Ramos (cell line): Measurements from ENCODE around the gene C5.

Source experiments
- in situ Hi-C: fragments of 300-500 bp; cut with MboI; formaldehyde crosslinking; loops from one replicate; pipeline ENCODE4 v1.14.3; 2022; ENCODE audit warnings: low sequenced_read_pairs; ENCODE audit not compliant: unreplicated experiment

The C5 gene

DNA sequence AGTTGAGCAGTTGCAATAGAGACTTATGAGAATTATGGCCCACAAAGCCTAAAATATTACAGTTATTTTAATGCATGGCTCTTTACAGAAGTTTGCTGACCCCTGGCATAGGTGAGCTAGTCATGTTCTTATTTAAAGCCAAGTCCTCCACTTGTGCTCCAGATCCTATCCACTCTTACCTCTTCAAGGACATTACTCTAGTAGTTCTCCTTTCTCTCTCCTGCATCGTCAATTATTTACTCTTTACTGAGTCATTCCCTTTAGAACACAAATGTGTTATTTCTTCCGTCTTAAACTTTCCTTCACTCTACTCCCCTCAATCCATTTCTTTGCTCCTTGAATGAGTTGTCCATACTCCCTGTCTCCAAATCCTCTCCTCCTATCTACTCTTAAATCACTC is 102.9 kb downstream of the C5 start:
- in situ Hi-C loops = no loop called here

GRCh38 chr9:120946259-120946658 is 103.8 kb downstream of the C5 start:
- in situ Hi-C loops = no loop called here

GRCh38 chr9:120944948-120945347 is 105.1 kb downstream of the C5 start:
- in situ Hi-C loops = no loop called here

GRCh38 chr9:120944434-120944843 is 105.6 kb downstream of the C5 start:
- in situ Hi-C loops = no loop called here

DNA sequence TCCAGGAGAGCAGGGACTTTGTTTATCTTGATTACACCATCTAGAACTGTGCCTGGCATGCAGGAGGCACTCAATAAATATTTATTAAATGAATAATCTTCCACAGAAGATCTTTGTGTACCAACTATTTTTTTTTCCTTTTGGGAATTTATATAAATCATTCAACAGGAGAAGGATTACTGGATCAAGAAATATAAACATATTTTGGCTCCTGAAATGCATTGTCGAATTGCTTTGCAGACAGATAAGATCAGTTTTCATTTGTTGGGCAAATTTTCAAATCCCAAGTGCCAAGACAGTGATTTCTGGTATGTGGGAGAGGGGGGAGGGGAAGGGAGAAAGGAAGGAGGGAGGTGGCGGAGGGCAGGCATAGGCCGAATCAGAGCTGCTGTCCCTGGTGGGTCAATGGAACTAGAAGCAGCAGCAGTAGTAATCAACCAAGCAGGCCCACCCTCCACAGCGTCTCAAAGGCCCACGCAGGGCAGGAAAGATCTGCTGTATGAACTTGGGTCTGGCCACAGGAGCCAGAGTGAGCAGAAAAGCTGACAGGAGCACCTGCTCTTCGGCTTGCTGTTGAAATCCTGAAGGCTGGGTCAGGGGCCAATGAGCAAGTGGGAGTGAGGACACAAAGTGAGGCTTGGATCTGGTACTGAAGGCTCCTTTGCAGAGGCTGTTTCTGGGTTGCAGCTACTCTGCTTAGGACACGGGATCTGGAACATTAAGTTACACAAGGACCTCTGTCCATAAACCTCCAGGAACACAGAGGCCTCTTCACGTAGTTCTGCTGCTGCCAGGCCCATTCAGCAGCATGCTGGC is 107.7 kb downstream of the C5 start:
- in situ Hi-C loops = no loop called here

- in situ Hi-C loops = no loop called here
Observed at GRCh38 chr9:120941046-120941770, 108.9 kb downstream of the C5 start.

GRCh38 chr9:120940573-120940972 is 109.5 kb downstream of the C5 start:
- in situ Hi-C loops = no loop called here

DNA sequence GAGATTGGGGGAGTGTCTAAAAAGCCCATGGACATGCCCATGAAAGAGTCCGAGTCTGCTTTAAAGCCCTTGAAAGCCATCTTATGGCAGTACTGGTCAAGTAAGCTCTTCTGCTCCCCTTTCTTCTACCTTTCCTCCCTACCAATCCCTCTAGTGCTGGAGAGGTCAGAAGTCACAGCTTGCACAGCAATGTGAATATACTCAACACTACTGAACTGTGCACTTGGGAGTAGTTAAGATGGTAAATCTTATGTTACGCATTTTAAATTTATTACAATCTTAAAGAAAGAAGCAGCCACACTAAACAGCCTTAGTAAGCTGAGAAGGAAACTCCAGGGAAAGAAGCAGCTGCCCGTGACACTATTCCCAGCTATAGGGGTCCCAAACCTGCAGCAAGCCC is 111.2 kb downstream of the C5 start:
- in situ Hi-C loops = loop anchor here (5.0 kb wide), 1 partner anchor 67 kb away; no protein-coding TSS in a partner anchor

- in situ Hi-C loops = loop anchor here (5.0 kb wide), 1 partner anchor 65 kb away; no protein-coding TSS in a partner anchor
Observed at GRCh38 chr9:120937596-120937995, 112.5 kb downstream of the C5 start.

- in situ Hi-C loops = loop anchor here (5.0 kb wide), 1 partner anchor 65 kb away; no protein-coding TSS in a partner anchor
Observed at GRCh38 chr9:120937127-120937526, 112.9 kb downstream of the C5 start.

DNA sequence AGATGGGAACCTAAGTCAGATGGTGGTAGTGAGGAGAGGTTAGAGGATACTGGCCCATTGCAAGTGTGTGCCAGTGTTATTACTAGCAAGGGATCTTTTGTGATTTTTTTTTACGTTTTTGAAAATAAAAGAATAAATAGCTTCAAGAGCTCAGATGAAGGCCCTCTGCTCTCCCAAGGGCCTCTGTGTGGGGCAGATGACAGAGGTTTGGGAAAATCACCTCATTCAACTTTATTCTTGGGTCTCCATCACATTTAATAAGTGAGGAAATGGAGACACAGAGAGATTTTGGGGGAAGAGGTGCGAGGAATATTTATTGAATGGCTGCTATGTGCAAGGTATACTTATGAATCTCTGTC is 113.3 kb downstream of the C5 start:
- in situ Hi-C loops = loop anchor here (5.0 kb wide), 1 partner anchor 64 kb away; no protein-coding TSS in a partner anchor

- in situ Hi-C loops = loop anchor here (5.0 kb wide), 1 partner anchor 64 kb away; no protein-coding TSS in a partner anchor
Observed at GRCh38 chr9:120936011-120936763, 113.9 kb downstream of the C5 start.

GRCh38 chr9:120935383-120935857 is 114.7 kb downstream of the C5 start:
- in situ Hi-C loops = loop anchor here (5.0 kb wide), 1 partner anchor 63 kb away; no protein-coding TSS in a partner anchor

- in situ Hi-C loops = no loop called here
Observed at GRCh38 chr9:120934281-120934680, 115.8 kb downstream of the C5 start.

- in situ Hi-C loops = no loop called here
Observed at GRCh38 chr9:120933310-120934055, 116.6 kb downstream of the C5 start.

GRCh38 chr9:120932086-120932823 is 117.8 kb downstream of the C5 start:
- in situ Hi-C loops = no loop called here

- in situ Hi-C loops = no loop called here
Observed at GRCh38 chr9:120931231-120932085, 118.6 kb downstream of the C5 start.

GRCh38 chr9:120929229-120929791 is 120.8 kb downstream of the C5 start:
- in situ Hi-C loops = no loop called here
